ENCODE results near the gene PLIN1. TPM values are rescaled to one million over a fixed set of nuclear protein-coding genes. Genes with fewer than 3 reads are reported as not detected.

The PLIN1 gene
- total RNA-seq, 1 experiment from 2014 or later: 0.35 TPM

DNA sequence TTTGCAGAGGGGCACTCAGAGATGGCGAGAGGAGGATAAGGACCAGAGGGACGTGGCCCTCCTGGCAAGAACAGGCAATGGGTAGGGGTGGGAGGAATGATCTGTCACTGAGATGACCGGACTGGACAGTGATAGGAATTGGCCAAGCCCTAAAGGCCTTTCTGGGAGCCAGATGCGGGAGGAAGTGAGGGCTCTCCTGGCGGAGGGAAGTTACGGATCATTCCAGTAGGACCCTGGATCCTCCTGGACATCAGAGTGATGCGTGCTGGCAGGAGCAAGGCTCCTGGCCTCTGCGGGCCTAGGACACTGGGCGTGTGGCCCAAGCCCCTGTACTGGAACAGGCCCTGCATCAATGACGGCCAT is 47.3 kb downstream of the PLIN1 start:
- no peak for TF ChIP-seq CTCF (IDR thresholded peaks at IDR 0.05; ENCODE audit: unreplicated experiment)
- DNase-seq: no peak
- H3K27me3 Mint-ChIP-seq (ENCODE audit: unreplicated experiment): no peaks in the 10 kb centered on the region
- H3K9me3 Mint-ChIP-seq (ENCODE audit: low read depth, unreplicated experiment): peaks cover 6% of the 10 kb centered on the region
- CTCF ChIA-PET: no interaction called here
- no peaks in the 10 kb centered on the region for H3K4me1 Mint-ChIP-seq (ENCODE audit: low read depth, unreplicated experiment)
- no TSS peak for BruUV-seq (replicated peaks)
- H3K36me3 Mint-ChIP-seq (ENCODE audit: insufficient read depth, unreplicated experiment): peaks cover 46% of the 10 kb centered on the region
- no peak overlapping the region for H3K4me3 Mint-ChIP-seq (ENCODE audit: low read depth, unreplicated experiment)
- peak overlapping the region; percentile 25 for H3K27ac Mint-ChIP-seq (ENCODE audit: unreplicated experiment)
- intact Hi-C loops (cut with micrococcal nuclease; ENCODE audit: unreplicated experiment): no loop called here

- no peak for DNase-seq
- intact Hi-C loops (cut with micrococcal nuclease; ENCODE audit: unreplicated experiment): no loop called here
- H3K27ac Mint-ChIP-seq (ENCODE audit: unreplicated experiment): peak overlapping the region; percentile 25
These were observed 47.9 kb downstream of the PLIN1 start for GRCh38 chr15:89630974-89631901.

GRCh38 chr15:89630260-89630659 is 48.9 kb downstream of the PLIN1 start:
- peaks cover 53% of the 10 kb centered on the region for H3K36me3 Mint-ChIP-seq (ENCODE audit: insufficient read depth, unreplicated experiment)
- no peaks in the 10 kb centered on the region for H3K4me1 Mint-ChIP-seq (ENCODE audit: low read depth, unreplicated experiment)
- TF ChIP-seq CTCF (IDR thresholded peaks at IDR 0.05; ENCODE audit: unreplicated experiment): no peak
- H3K27ac Mint-ChIP-seq (ENCODE audit: unreplicated experiment): no peak overlapping the region
- CTCF ChIA-PET: no interaction called here
- intact Hi-C loops (cut with micrococcal nuclease; ENCODE audit: unreplicated experiment): no loop called here
- no TSS peak for BruUV-seq (replicated peaks)
- no peak for DNase-seq
- H3K9me3 Mint-ChIP-seq (ENCODE audit: low read depth, unreplicated experiment): peaks cover 4% of the 10 kb centered on the region
- H3K27me3 Mint-ChIP-seq (ENCODE audit: unreplicated experiment): no peaks in the 10 kb centered on the region
- H3K4me3 Mint-ChIP-seq (ENCODE audit: low read depth, unreplicated experiment): no peak overlapping the region

More at GRCh38 chr15:89630974-89631901, 47.9 kb downstream of the PLIN1 start:
- no peaks in the 10 kb centered on the region for H3K27me3 Mint-ChIP-seq (ENCODE audit: unreplicated experiment)
- no TSS peak for BruUV-seq (replicated peaks)
- no peaks in the 10 kb centered on the region for H3K4me1 Mint-ChIP-seq (ENCODE audit: low read depth, unreplicated experiment)
- TF ChIP-seq CTCF (IDR thresholded peaks at IDR 0.05; ENCODE audit: unreplicated experiment): no peak
- CTCF ChIA-PET: no interaction called here
- H3K4me3 Mint-ChIP-seq (ENCODE audit: low read depth, unreplicated experiment): no peak overlapping the region
- H3K36me3 Mint-ChIP-seq (ENCODE audit: insufficient read depth, unreplicated experiment): peaks cover 47% of the 10 kb centered on the region
- peaks cover 6% of the 10 kb centered on the region for H3K9me3 Mint-ChIP-seq (ENCODE audit: low read depth, unreplicated experiment)

- TF ChIP-seq CTCF (IDR thresholded peaks at IDR 0.05; ENCODE audit: unreplicated experiment): no peak
- no TSS peak for BruUV-seq (replicated peaks)
- CTCF ChIA-PET: no interaction called here
- intact Hi-C loops (cut with micrococcal nuclease; ENCODE audit: unreplicated experiment): no loop called here
- peaks cover 53% of the 10 kb centered on the region for H3K36me3 Mint-ChIP-seq (ENCODE audit: insufficient read depth, unreplicated experiment)
- no peak for DNase-seq
- no peaks in the 10 kb centered on the region for H3K4me1 Mint-ChIP-seq (ENCODE audit: low read depth, unreplicated experiment)
- no peaks in the 10 kb centered on the region for H3K27me3 Mint-ChIP-seq (ENCODE audit: unreplicated experiment)
- peaks cover 2% of the 10 kb centered on the region for H3K9me3 Mint-ChIP-seq (ENCODE audit: low read depth, unreplicated experiment)
- H3K4me3 Mint-ChIP-seq (ENCODE audit: low read depth, unreplicated experiment): no peak overlapping the region
- no peak overlapping the region for H3K27ac Mint-ChIP-seq (ENCODE audit: unreplicated experiment)
These were observed 49.3 kb downstream of the PLIN1 start for GRCh38 chr15:89629829-89630228.

Measured in Calu3 (cell line).